GM12891 (cell line): ENCODE data around the gene CTNNA2.

ENCODE experiments used
- POLR2A ChIP-seq: IDR thresholded peaks from 2 replicates; pipeline ENCODE4 v1.6.1; 2011; ENCODE audit warnings: low read depth, low read length, control low read depth
- POLR2AphosphoS5 ChIP-seq: IDR thresholded peaks from 2 replicates; pipeline ENCODE4 v1.6.1; 2011; ENCODE audit warnings: low read depth, low read length, control low read depth
- TAF1 ChIP-seq: IDR thresholded peaks from 2 replicates; pipeline ENCODE4 v1.6.1; 2011; ENCODE audit warnings: low read depth, low read length, control low read depth

DNA sequence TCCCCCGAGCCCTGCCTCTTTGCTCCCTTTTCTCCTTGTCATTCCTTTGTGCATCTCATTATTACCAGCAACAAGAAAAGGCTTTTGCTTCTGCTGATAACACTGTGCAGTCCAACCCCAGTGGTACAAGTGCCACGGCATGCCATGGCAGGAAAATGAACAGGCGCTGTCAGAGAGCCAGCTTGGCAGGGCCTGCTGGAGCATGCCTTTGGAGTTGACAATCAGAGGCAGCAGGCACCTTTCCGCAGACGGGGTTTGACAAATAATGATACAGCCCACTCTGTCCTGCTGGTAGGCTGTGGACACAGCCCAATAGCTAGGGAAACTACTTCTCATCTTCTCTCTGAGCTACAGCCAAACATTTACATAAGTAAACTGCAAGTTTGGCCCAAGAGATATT, 1035.6 kb downstream of the CTNNA2 start:
- TF ChIP-seq TAF1 (no peak), POLR2A (no peak), POLR2AphosphoS5 (no peak)
